Keratinocyte (primary cell): ENCODE data around the gene GLA.

Experiments
- EZH2 ChIP-seq: IDR thresholded peaks from one replicate; pipeline ENCODE4 v1.6.1; 2012; ENCODE audit warnings: inconsistent platforms, mild to moderate bottlenecking, low read length, moderate library complexity
- TF ChIP-seq, protein P1 (sequence below), 3 experiments: IDR thresholded peaks in 1 of 3; conservative IDR thresholded peaks in 1 of 3; optimal IDR thresholded peaks in 1 of 3; 2 replicates in 2 of 3; 3 replicates in 1 of 3; pipeline versions ENCODE3 to v1.5.1; 2011; ENCODE audit warnings: low read length in 3 of 3, mild to moderate bottlenecking in 3 of 3, moderate library complexity in 2 of 3, control low read depth in 1 of 3, inconsistent platforms in 1 of 3; ENCODE audit not compliant: insufficient read depth in 2 of 3; ENCODE audit errors: extremely low read depth in 1 of 3

DNA sequence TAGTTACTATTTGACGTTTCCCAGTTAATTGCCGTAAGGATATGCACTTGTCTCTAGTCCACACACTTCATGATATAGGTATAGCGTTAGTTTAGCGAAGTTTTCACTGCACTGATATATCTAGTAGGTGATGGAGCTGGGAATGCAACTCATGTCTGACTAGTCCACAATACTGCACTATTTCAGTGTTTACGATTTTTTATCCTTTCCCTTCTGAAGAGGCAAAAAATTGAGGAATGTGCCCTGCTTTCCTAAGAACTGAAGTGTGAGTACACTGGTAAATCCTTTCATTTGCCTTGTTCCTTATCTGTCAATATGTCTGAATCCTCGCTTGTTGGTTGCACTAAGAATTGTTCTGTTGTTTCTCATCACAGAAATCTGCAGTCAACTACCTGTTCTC, 15.9 kb downstream of the GLA start:
- TF ChIP-seq EZH2: no peak
- TF ChIP-seq, protein P1, sequence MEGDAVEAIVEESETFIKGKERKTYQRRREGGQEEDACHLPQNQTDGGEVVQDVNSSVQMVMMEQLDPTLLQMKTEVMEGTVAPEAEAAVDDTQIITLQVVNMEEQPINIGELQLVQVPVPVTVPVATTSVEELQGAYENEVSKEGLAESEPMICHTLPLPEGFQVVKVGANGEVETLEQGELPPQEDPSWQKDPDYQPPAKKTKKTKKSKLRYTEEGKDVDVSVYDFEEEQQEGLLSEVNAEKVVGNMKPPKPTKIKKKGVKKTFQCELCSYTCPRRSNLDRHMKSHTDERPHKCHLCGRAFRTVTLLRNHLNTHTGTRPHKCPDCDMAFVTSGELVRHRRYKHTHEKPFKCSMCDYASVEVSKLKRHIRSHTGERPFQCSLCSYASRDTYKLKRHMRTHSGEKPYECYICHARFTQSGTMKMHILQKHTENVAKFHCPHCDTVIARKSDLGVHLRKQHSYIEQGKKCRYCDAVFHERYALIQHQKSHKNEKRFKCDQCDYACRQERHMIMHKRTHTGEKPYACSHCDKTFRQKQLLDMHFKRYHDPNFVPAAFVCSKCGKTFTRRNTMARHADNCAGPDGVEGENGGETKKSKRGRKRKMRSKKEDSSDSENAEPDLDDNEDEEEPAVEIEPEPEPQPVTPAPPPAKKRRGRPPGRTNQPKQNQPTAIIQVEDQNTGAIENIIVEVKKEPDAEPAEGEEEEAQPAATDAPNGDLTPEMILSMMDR (optimal IDR thresholded peaks at IDR 0.05 in 1 of 3, IDR thresholded peaks at IDR 0.05 in 1 of 3, conservative IDR thresholded peaks at IDR 0.05 in 1 of 3; ENCODE audit: extremely low read depth in 1 of 3, insufficient read depth in 2 of 3, low read length in 3 of 3): no peak
